ENCODE data around the gene PTTG1. TPM values are rescaled to one million over a fixed set of nuclear protein-coding genes. Genes with fewer than 3 reads are reported as not detected.

The PTTG1 gene
- total and polyA plus RNA-seq, 12 donors, result 0.32 to 17.5 (median 1.7) TPM; not detected in 1

DNA sequence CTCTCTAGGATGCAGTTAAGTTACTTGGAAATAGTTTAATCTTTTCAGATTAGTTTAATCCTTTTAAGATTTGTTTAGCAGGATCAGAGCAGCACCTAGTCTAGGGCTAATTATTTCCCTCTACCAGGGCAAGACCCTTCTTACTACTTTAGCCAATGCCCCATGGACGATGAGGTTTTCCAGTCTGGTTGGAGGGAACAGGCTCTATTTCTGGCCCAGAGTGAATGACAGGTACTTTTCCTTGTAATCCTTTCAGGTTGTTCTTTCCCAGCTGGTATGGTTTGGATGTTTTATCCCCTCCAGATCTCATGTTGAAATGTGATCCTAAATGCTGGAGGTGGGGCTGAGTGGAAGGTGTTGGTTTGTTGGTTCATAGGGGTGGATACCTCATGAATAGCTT lies 27.2 kb downstream of the PTTG1 start:
- Histone ChIP-seq H3K27ac (no peak overlapping the region), H3K27me3 (no peaks in the 10 kb centered on the region), H3K36me3 (no peaks in the 10 kb centered on the region), H3K4me3 (no peak overlapping the region), H3K4me1 (peaks cover 0 to 16% (median 0%) of the 10 kb centered on the region in 9 donors), H3K9me3 (no peaks in the 10 kb centered on the region)
- ATAC-seq (no peak), DNase-seq (no peak)
- TF ChIP-seq, protein P1, sequence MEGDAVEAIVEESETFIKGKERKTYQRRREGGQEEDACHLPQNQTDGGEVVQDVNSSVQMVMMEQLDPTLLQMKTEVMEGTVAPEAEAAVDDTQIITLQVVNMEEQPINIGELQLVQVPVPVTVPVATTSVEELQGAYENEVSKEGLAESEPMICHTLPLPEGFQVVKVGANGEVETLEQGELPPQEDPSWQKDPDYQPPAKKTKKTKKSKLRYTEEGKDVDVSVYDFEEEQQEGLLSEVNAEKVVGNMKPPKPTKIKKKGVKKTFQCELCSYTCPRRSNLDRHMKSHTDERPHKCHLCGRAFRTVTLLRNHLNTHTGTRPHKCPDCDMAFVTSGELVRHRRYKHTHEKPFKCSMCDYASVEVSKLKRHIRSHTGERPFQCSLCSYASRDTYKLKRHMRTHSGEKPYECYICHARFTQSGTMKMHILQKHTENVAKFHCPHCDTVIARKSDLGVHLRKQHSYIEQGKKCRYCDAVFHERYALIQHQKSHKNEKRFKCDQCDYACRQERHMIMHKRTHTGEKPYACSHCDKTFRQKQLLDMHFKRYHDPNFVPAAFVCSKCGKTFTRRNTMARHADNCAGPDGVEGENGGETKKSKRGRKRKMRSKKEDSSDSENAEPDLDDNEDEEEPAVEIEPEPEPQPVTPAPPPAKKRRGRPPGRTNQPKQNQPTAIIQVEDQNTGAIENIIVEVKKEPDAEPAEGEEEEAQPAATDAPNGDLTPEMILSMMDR (IDR thresholded peaks at IDR 0.05), result no peak
- WGBS, 2 donors, result 64 to 74% methylated on average over 1 of the region's 1 CpG
- intact Hi-C loops (cut with DNase I), result no loop called here

DNA sequence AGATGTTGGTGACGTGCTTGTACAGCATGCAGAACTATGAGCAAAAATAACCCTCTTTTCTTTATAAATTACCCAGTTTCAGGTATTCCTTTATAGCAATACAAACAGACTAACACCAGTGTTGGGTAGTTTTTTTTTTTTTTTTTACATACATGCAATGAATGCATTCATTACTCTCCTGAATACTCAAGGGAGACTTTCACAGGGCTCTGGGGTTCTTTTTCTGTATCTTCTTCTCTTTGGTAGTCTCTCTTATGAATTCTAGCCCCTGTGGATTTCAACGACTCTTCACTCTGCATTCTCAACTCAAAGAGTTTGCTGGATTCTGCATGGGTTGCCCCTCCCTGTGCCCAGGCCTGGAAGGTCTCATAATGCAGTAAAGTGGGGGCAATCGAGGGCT lies 27.8 kb downstream of the PTTG1 start:
- no peak for ATAC-seq
- no peak overlapping the region for H3K27ac ChIP-seq
- H3K36me3 ChIP-seq, result no peaks in the 10 kb centered on the region
- H3K9me3 ChIP-seq, result no peaks in the 10 kb centered on the region
- H3K27me3 ChIP-seq, result no peaks in the 10 kb centered on the region
- H3K4me3 ChIP-seq, result no peak overlapping the region
- TF ChIP-seq, protein P1 (IDR thresholded peaks at IDR 0.05), result no peak
- 89 to 90% methylated on average over 3 of the region's 3 CpGs for WGBS, 2 donors
- intact Hi-C loops (cut with DNase I), result no loop called here
- no peak for DNase-seq
- peaks cover 0 to 16% (median 0%) of the 10 kb centered on the region in 9 donors for H3K4me1 ChIP-seq

DNA sequence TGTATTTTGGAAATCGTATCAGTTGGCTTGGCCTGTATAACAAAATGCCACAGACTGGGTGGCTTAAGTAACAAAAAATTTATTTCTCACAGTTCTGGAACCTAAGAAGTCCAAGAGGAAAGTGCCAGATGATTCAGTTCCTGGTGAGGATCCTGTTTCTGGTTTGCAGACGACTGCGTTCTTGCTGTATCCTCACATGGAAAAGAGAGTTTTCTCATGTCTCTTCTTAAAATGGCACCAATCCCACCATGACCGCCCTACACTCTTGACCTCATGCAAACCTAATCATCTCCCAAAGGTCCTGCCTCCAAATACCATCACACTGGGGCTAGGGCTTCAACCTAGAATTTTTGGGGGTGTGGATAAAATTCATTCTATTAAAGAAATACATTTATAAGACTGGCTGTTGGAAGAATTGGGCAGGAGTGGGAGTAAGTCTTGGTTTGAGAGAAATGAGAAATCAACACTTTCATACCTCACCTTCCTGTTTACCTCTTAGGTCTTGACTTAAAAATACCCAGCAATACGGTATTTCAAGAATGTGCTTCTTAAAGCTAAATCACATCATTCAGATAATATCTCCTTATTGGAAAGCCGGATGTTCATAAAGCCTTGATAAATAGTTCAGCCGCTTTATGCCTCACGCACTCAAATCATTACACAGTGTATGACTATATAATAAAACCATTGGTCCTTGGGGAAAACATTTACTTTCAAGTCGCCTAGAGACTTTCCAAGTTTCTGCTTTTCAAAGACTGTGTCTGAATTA lies 28.7 kb downstream of the PTTG1 start:
- 81% methylated on average over 9 of the region's 9 CpGs for WGBS, 2 donors
- Histone ChIP-seq H3K27me3 (peaks cover 0 to 4% (median 0%) of the 10 kb centered on the region in 7 donors), H3K9me3 (no peaks in the 10 kb centered on the region), H3K36me3 (no peaks in the 10 kb centered on the region), H3K27ac (no peak overlapping the region), H3K4me1 (peaks cover 0 to 16% (median 0%) of the 10 kb centered on the region in 9 donors), H3K4me3 (no peak overlapping the region)
- intact Hi-C loops (cut with DNase I), result no loop called here
- DNase-seq, result no peak
- ATAC-seq, result no peak
- TF ChIP-seq, protein P1 (IDR thresholded peaks at IDR 0.05), result no peak

GRCh38 chr5:160451281-160451680 lies 29.6 kb downstream of the PTTG1 start:
- DNase-seq (no peak), ATAC-seq (no peak)
- intact Hi-C loops (cut with DNase I), result no loop called here
- H3K4me3 ChIP-seq, result no peak overlapping the region
- H3K27me3 ChIP-seq, result peaks cover 0 to 4% (median 0%) of the 10 kb centered on the region in 7 donors
- H3K27ac ChIP-seq, result no peak overlapping the region
- H3K4me1 ChIP-seq, result peaks cover 0 to 16% (median 0%) of the 10 kb centered on the region in 9 donors
- H3K9me3 ChIP-seq, result no peaks in the 10 kb centered on the region
- TF ChIP-seq, protein P1 (IDR thresholded peaks at IDR 0.05), result no peak
- no peaks in the 10 kb centered on the region for H3K36me3 ChIP-seq
- WGBS, 2 donors, result 89 to 96% methylated on average over 2 of the region's 2 CpGs

Measured in heart right ventricle (tissue), 16 donors.